SK-N-MC (cell line): ENCODE results near the gene INHA.

Experiments
- EZH2 ChIP-seq: fragments of 200-600 bp; sonication (generic); IDR thresholded peaks from one replicate; pipeline ENCODE4 v1.6.1; 2017; ENCODE audit warnings: antibody characterized with exemption
- FOXP2 ChIP-seq: optimal IDR thresholded peaks from 2 replicates; pipeline ENCODE3; 2011; ENCODE audit warnings: mild to moderate bottlenecking, moderate library complexity; ENCODE audit not compliant: insufficient read depth; ENCODE audit errors: extremely low read length, control extremely low read depth
- POLR2AphosphoS5 ChIP-seq: IDR thresholded peaks from 2 replicates; pipeline ENCODE4 v1.6.1; 2012; ENCODE audit warnings: mild to moderate bottlenecking, low read depth, low read length, borderline replicate concordance

DNA sequence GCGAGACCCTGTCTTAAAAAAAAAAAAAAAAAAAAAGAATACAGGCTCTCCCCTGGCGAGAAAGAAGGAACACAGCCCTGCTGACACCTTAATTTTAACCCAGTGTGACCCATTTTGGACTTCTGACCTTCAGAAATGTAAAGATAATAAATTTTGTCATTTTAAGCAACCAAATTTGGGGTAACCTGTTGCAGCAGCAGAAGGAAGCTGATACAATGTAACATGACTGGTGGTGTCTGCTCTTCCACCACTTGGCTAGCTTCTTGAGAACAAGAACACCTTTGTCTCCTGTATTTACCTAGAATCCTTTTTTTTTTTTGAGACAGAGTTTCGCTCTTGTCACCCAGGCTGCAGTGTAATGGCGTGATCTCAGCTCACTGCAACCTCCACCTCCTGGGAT, 19.0 kb downstream of the INHA start:
- TF ChIP-seq EZH2 (no peak), POLR2AphosphoS5 (no peak), FOXP2 (no peak)
